Choroid plexus epithelial cell (primary cell): ENCODE data around the gene GSTA3.

Source experiments
- DNase-seq: peaks from one replicate; pipeline ENCODE4 v3.0.0-alpha.2; 2010; ENCODE audit warnings: low read depth
- H3K4me3 ChIP-seq: 2 replicates; pipeline ENCODE4 v1.5.1; 2011; ENCODE audit warnings: low read depth, mild to moderate bottlenecking, control low read depth, low read length, moderate library complexity
- TF ChIP-seq, protein P1 (sequence below): conservative IDR thresholded peaks from 2 replicates; pipeline ENCODE4 v1.5.1; 2011; ENCODE audit warnings: low read depth, mild to moderate bottlenecking, control low read depth, inconsistent platforms, low read length, moderate library complexity

GSTA3 gene

DNA sequence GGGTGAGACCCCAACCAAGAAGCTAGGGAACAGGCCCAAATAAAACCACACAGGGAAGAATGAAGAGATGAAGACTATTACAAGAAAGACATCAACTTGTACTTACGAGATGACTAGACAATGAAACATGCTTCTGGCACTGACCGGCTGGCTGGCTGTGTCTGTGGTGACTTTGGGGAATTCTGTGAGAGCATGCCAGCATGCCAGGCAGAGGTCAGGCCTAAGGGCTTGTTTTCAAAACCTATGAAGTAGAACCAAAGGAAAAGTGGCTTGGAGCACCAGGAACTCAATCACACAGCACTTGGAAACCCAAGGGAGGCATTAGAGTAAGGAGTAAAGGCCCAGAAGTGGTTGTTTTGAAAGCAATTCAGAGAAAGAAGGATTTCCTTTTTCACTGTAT, 28.4 kb upstream of the GSTA3 start:
- H3K4me3 ChIP-seq: no peak overlapping the region
- DNase-seq: no peak
- TF ChIP-seq, protein P1, sequence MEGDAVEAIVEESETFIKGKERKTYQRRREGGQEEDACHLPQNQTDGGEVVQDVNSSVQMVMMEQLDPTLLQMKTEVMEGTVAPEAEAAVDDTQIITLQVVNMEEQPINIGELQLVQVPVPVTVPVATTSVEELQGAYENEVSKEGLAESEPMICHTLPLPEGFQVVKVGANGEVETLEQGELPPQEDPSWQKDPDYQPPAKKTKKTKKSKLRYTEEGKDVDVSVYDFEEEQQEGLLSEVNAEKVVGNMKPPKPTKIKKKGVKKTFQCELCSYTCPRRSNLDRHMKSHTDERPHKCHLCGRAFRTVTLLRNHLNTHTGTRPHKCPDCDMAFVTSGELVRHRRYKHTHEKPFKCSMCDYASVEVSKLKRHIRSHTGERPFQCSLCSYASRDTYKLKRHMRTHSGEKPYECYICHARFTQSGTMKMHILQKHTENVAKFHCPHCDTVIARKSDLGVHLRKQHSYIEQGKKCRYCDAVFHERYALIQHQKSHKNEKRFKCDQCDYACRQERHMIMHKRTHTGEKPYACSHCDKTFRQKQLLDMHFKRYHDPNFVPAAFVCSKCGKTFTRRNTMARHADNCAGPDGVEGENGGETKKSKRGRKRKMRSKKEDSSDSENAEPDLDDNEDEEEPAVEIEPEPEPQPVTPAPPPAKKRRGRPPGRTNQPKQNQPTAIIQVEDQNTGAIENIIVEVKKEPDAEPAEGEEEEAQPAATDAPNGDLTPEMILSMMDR: no peak

DNA sequence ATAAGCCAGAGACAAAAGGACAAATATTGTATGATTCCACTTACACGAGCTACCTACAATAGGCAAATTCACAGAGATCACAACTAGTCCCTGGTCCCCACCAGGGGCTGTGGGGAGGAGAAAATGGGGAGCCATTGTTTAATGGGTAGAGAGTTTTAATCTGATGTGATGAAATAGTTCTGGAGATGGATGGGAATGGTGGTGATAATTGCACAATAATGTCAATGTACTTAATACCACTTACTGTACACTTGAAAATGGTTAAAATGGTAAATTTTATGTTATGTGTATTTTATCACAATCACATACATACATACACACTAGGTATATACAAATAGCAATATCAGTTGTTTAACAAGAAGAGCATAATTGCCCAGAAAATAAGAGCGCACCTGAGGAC, 24.3 kb upstream of the GSTA3 start:
- TF ChIP-seq, protein P1: no peak
- no peak overlapping the region for H3K4me3 ChIP-seq
- DNase-seq: no peak

DNA sequence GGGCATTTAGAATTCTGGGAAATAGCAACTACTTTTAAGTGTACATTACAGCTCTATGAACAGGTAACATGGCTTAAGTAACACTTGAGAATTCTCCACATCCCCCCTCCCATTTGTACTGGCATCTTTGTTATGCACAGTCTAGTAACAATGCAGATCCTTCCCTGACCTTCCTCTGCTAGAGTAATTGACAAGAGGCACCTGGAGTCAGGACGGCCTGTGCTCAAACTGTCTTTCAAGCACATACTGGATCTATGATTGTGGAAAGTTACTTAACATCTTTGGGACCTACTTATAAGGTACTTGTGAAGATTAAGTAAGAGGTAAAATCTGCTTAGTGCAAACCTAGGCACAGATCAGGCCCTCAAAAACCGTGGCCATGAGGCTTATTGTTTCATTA, 21.9 kb upstream of the GSTA3 start:
- TF ChIP-seq, protein P1: no peak

DNA sequence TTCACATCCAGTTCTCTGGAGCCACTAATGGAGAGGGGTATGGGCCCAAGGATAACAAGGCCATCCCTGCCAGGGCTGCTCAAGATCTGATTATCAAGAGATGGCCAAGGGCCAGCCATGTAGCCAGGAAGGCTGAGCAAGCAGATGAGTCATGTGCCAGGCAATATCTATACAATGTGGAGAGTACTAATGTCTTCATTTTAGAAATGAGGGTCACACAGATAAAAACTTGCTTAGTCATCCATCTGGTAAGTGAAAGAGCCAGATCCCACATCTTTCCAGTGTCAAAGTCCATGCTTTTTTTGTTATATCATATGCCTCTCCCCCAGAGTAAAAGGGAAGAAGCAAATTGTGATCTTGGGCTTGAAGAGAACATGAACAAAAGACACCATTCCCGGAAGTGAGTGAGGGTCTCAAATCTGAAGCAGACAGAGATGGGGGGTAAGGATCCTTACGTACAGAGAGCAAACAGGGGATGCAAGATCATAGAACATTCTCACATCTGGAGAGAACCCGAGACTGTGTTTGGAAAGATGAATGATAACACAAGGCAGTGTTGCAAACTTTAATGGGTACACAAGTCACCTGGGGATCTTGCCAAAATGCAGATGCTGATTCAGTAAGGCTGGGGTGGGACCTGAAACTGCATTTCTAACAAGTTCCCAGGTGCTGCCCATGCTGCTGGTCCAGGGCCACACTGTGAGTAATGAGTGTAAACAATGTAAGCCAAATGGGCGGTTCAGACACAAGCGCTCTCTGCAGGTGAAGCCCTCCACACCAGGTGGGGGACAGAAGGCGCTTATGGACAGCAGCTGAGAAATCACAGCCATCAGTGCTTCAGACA, 20.0 kb upstream of the GSTA3 start:
- TF ChIP-seq, protein P1: no peak
- peak; percentile 74 for DNase-seq
- no peak overlapping the region for H3K4me3 ChIP-seq

More for the DNA sequence above, 21.9 kb upstream of the GSTA3 start:
- H3K4me3 ChIP-seq: no peak overlapping the region
- no peak for DNase-seq

DNA sequence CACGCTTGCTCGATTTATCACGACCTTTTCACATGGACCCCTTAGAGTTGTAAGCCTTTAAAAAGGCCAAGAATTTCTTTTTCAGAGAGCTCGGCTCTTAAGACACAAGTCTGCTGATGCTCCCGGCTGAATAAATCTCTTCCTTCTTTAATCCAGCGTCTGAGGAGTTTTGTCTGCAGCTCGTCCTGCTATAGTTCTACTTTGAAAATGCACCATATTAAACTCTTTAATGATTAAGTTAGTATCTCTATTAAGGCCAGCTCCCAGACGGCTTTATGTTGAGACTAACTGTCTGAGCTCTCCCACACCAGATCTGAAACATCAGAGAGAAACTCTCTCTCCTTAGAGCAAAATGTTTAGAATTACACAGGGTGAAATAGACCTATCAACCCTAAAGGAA, 18.0 kb upstream of the GSTA3 start:
- TF ChIP-seq, protein P1: no peak
- no peak for DNase-seq
- H3K4me3 ChIP-seq: no peak overlapping the region

DNA sequence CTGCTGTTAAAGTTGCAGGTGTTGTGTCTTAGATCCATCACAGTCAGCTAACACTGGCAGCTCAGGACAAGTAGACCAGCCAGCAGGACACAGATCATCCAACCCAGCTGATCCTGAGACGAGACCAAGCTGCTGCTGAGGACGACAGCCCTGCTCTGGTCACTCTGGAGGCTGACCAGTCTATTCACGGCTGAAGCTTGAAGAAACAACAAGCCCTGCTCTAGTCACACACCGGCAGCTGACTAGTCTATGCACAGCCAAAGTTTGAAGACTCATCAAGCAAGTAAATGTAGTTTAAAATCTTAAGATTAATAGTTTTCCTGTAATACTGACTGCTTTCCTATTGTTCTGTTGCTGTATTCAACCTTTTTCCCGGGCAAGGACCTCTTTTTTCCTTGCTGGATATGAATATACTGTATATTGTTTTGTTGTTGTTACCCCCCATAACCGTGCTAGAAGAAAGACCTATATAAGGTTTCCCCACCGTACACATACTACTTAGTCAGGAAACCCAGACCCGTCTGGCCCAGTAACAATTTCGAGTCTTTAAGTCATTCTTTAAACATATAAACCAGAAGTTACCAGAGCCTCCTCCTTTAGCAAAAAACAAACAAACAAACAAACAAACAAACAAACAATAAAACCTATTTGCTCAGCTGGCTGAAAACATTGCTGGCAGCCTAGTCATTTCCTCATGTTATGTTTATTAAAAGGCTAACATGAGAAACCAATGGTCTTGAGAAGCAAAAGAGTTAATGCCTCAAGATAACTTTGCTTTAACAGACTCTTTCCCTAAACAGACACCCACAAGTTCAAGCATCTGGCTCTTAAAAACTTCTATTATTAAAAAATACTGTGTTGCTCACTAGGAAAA, 16.7 kb upstream of the GSTA3 start:
- TF ChIP-seq, protein P1: no peak
- no peak overlapping the region for H3K4me3 ChIP-seq
- no peak for DNase-seq
